ENCODE results near the gene KIAA0825. TPM values are rescaled to one million over a fixed set of nuclear protein-coding genes. Genes with fewer than 3 reads are reported as not detected.

The KIAA0825 gene
- total RNA-seq, 1 donor from 2014 or later: 2.0 TPM

DNA sequence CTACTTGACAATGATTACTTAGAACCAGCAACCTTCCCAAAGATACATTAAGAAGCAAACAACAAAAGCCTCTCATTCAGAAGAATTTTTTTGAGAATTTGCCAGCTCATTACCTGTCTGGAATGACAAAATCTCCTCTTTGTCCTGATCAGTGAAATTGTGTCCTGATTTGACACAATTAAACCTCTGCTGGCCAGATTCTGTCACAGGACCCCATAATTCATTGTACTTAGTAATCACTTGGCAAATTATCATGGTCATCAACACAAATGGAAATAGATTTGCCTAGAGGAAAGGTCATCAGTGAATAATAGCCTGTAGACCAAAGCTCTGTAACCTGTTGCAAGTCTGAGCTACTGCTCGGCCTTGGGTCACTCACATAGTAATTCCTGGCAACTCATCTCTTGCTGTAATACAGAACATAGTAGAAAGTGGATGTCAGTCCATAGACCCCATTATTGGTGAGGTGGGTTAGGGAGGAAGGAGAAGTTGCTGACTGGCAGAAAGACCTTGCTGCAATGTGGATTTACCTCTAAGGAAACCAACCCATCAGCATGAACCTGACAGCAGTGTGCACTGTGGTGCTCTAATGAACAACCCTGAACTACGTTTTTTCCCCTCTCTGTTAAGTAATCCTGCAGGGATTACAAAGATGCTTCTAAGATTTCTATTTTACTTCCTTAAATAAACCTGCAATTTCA, 370.1 kb downstream of the KIAA0825 start:
- H3K36me3 Mint-ChIP-seq (ENCODE audit: low read depth, unreplicated experiment): no peaks in the 10 kb centered on the region
- H3K27me3 Mint-ChIP-seq (ENCODE audit: unreplicated experiment): no peaks in the 10 kb centered on the region
- H3K4me1 Mint-ChIP-seq (ENCODE audit: unreplicated experiment): no peaks in the 10 kb centered on the region
- no peaks in the 10 kb centered on the region for H3K9me3 Mint-ChIP-seq (ENCODE audit: unreplicated experiment)
- TF ChIP-seq, protein P1, sequence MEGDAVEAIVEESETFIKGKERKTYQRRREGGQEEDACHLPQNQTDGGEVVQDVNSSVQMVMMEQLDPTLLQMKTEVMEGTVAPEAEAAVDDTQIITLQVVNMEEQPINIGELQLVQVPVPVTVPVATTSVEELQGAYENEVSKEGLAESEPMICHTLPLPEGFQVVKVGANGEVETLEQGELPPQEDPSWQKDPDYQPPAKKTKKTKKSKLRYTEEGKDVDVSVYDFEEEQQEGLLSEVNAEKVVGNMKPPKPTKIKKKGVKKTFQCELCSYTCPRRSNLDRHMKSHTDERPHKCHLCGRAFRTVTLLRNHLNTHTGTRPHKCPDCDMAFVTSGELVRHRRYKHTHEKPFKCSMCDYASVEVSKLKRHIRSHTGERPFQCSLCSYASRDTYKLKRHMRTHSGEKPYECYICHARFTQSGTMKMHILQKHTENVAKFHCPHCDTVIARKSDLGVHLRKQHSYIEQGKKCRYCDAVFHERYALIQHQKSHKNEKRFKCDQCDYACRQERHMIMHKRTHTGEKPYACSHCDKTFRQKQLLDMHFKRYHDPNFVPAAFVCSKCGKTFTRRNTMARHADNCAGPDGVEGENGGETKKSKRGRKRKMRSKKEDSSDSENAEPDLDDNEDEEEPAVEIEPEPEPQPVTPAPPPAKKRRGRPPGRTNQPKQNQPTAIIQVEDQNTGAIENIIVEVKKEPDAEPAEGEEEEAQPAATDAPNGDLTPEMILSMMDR (IDR thresholded peaks at IDR 0.05; ENCODE audit: unreplicated experiment): no peak
- no peak overlapping the region for H3K27ac Mint-ChIP-seq (ENCODE audit: unreplicated experiment)
- DNase-seq (ENCODE audit: low spot score): no peak
- H3K4me3 Mint-ChIP-seq (ENCODE audit: unreplicated experiment): no peak overlapping the region

DNA sequence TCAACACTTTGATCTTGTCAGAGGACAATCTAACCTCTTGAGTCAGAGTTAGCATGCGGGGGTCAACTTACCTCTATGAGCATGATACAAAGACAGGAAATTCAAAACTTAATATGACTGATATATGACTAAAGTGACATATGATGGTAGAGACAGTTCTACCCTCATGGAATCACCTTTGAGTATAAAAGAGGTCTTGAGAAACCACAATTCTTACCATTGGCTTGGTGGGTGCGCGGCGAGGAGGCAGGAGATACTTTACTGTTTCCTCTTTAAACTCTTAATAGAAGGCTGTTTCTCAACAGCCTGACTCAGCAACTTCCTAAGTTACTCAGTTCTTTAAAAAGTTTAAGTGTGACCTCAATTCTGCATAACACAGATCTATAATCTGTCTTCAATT, 372.8 kb downstream of the KIAA0825 start:
- DNase-seq (ENCODE audit: low spot score): no peak

DNA sequence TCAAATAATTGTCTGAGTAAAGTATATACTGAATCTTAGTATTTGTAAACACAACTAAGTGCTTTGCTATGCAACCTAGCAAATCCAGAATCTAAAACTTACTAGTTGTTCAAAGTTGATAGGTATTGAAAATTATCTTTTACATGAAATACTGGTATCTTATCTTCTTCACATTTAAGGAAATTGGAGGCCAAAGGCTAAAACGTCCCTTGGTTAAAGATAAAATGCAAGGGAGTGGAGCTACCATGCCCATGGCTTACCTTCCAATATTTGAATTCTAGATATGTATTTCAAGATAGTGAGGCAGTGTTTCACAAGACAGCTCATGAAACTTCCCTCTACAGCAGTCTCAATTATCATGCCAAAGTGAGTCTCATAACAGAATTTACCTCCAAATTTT, 373.5 kb downstream of the KIAA0825 start:
- Mint-ChIP-seq H3K4me1 (ENCODE audit: unreplicated experiment) (no peaks in the 10 kb centered on the region), H3K9me3 (ENCODE audit: unreplicated experiment) (no peaks in the 10 kb centered on the region), H3K27ac (ENCODE audit: unreplicated experiment) (no peak overlapping the region), H3K4me3 (ENCODE audit: unreplicated experiment) (no peak overlapping the region), H3K36me3 (ENCODE audit: low read depth, unreplicated experiment) (no peaks in the 10 kb centered on the region), H3K27me3 (ENCODE audit: unreplicated experiment) (no peaks in the 10 kb centered on the region)
- TF ChIP-seq, protein P1 (IDR thresholded peaks at IDR 0.05; ENCODE audit: unreplicated experiment): no peak
- no peak for DNase-seq (ENCODE audit: low spot score)

More for the DNA sequence above, 372.8 kb downstream of the KIAA0825 start:
- H3K27me3 Mint-ChIP-seq (ENCODE audit: unreplicated experiment): no peaks in the 10 kb centered on the region
- no peak overlapping the region for H3K27ac Mint-ChIP-seq (ENCODE audit: unreplicated experiment)
- TF ChIP-seq, protein P1 (IDR thresholded peaks at IDR 0.05; ENCODE audit: unreplicated experiment): no peak
- no peaks in the 10 kb centered on the region for H3K4me1 Mint-ChIP-seq (ENCODE audit: unreplicated experiment)
- no peaks in the 10 kb centered on the region for H3K36me3 Mint-ChIP-seq (ENCODE audit: low read depth, unreplicated experiment)
- H3K9me3 Mint-ChIP-seq (ENCODE audit: unreplicated experiment): no peaks in the 10 kb centered on the region
- H3K4me3 Mint-ChIP-seq (ENCODE audit: unreplicated experiment): no peak overlapping the region

DNA sequence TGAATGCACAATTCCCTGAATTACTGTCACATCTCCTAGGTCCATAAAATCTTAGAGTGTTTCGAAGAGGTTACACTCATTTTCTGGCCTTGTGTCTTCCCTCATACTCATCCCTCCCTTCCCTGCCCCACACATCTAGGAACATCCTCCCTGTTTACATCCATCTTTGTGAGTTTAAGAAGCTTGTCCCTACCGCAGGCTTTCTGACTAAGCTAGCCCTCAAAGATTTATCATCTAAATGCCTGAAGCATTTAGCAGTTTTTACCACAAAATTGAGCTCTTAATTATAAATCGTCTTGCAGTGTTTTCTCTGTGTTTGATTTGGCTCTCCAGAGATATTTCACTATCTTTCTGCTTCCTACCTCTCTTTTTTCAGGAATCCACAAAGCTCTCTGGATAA, 374.8 kb downstream of the KIAA0825 start:
- Mint-ChIP-seq H3K27ac (ENCODE audit: unreplicated experiment) (no peak overlapping the region), H3K9me3 (ENCODE audit: unreplicated experiment) (no peaks in the 10 kb centered on the region), H3K36me3 (ENCODE audit: low read depth, unreplicated experiment) (no peaks in the 10 kb centered on the region), H3K4me1 (ENCODE audit: unreplicated experiment) (no peaks in the 10 kb centered on the region), H3K4me3 (ENCODE audit: unreplicated experiment) (no peak overlapping the region), H3K27me3 (ENCODE audit: unreplicated experiment) (no peaks in the 10 kb centered on the region)
- TF ChIP-seq, protein P1 (IDR thresholded peaks at IDR 0.05; ENCODE audit: unreplicated experiment): no peak
- no peak for DNase-seq (ENCODE audit: low spot score)

DNA sequence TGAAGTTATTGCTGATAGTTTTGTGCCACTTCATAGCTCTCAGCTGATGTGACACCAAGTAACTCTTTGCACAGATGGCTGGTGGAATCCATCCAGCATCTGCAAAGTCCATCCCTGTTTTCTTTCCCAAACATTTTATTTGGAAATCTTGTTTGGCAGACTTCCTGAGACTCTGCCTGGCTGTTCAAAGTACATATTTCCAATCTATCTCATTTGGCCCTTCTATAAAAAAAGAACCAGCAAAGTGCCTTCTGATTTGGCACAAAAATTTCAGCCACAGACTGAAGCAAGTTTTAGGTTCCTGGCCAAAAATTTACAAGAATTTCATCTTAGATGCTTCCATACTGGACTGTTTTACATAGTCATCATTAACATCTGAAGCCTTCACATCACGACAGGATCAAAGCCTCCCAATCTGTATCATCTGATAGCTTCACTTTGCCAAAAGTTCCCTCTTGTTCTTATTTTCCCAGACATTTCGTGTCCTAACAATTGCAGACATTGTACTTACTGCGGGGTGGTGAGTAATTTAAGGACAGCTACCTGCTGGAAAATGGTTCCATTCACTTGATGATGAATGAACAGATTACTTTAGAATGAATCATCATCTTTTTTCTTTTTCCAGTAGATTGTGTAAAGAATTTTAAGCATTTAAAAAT, 377.3 kb downstream of the KIAA0825 start:
- H3K36me3 Mint-ChIP-seq (ENCODE audit: low read depth, unreplicated experiment): no peaks in the 10 kb centered on the region
- no peak for DNase-seq (ENCODE audit: low spot score)
- no peaks in the 10 kb centered on the region for H3K27me3 Mint-ChIP-seq (ENCODE audit: unreplicated experiment)
- no peak overlapping the region for H3K27ac Mint-ChIP-seq (ENCODE audit: unreplicated experiment)
- TF ChIP-seq, protein P1 (IDR thresholded peaks at IDR 0.05; ENCODE audit: unreplicated experiment): no peak
- H3K9me3 Mint-ChIP-seq (ENCODE audit: unreplicated experiment): no peaks in the 10 kb centered on the region
- H3K4me3 Mint-ChIP-seq (ENCODE audit: unreplicated experiment): no peak overlapping the region
- H3K4me1 Mint-ChIP-seq (ENCODE audit: unreplicated experiment): no peaks in the 10 kb centered on the region
